ENCODE results near the gene FZD10. TPM values are rescaled to one million over a fixed set of nuclear protein-coding genes. Genes with fewer than 3 reads are reported as not detected.

Gene FZD10
- total and polyA plus RNA-seq, 2 experiments from 2014 or later = 0.11 to 0.45 TPM

DNA sequence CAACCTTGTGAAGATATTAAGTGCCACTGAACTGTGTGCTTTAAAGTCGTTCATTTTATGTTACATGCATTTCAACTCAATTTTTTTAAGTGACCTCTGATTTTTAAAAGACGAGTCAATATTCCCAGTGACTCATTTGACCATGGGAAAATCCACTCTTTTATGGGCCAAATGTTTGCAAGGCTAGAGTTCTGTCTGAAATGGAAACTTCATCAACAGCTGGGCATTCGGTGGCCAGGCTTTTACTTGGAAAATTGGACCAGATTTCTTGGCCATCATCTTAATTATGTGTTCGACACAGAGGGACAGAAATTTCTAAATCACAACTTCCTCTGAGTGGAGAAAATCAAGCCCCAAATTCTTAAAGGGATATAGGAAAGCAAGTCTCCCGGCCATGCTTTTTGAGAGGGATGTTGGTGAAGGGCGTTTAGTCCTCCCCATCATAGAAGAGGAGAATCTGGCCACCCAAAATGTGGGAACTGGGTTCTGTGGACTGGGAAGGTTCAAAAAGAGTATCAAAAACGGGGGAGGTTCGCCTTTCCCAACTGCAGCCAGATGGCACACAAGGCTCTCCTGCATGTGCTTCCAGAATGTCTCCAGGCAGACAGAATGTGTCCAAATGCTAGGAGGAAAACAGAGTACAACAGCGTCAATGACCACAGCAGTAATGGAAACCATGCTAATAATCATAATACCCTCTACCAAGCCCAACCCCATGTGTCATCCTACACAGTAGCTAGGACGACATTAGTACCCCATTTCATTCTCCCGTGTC, 40.9 kb upstream of the FZD10 start (continued):
- TF ChIP-seq, protein P1, sequence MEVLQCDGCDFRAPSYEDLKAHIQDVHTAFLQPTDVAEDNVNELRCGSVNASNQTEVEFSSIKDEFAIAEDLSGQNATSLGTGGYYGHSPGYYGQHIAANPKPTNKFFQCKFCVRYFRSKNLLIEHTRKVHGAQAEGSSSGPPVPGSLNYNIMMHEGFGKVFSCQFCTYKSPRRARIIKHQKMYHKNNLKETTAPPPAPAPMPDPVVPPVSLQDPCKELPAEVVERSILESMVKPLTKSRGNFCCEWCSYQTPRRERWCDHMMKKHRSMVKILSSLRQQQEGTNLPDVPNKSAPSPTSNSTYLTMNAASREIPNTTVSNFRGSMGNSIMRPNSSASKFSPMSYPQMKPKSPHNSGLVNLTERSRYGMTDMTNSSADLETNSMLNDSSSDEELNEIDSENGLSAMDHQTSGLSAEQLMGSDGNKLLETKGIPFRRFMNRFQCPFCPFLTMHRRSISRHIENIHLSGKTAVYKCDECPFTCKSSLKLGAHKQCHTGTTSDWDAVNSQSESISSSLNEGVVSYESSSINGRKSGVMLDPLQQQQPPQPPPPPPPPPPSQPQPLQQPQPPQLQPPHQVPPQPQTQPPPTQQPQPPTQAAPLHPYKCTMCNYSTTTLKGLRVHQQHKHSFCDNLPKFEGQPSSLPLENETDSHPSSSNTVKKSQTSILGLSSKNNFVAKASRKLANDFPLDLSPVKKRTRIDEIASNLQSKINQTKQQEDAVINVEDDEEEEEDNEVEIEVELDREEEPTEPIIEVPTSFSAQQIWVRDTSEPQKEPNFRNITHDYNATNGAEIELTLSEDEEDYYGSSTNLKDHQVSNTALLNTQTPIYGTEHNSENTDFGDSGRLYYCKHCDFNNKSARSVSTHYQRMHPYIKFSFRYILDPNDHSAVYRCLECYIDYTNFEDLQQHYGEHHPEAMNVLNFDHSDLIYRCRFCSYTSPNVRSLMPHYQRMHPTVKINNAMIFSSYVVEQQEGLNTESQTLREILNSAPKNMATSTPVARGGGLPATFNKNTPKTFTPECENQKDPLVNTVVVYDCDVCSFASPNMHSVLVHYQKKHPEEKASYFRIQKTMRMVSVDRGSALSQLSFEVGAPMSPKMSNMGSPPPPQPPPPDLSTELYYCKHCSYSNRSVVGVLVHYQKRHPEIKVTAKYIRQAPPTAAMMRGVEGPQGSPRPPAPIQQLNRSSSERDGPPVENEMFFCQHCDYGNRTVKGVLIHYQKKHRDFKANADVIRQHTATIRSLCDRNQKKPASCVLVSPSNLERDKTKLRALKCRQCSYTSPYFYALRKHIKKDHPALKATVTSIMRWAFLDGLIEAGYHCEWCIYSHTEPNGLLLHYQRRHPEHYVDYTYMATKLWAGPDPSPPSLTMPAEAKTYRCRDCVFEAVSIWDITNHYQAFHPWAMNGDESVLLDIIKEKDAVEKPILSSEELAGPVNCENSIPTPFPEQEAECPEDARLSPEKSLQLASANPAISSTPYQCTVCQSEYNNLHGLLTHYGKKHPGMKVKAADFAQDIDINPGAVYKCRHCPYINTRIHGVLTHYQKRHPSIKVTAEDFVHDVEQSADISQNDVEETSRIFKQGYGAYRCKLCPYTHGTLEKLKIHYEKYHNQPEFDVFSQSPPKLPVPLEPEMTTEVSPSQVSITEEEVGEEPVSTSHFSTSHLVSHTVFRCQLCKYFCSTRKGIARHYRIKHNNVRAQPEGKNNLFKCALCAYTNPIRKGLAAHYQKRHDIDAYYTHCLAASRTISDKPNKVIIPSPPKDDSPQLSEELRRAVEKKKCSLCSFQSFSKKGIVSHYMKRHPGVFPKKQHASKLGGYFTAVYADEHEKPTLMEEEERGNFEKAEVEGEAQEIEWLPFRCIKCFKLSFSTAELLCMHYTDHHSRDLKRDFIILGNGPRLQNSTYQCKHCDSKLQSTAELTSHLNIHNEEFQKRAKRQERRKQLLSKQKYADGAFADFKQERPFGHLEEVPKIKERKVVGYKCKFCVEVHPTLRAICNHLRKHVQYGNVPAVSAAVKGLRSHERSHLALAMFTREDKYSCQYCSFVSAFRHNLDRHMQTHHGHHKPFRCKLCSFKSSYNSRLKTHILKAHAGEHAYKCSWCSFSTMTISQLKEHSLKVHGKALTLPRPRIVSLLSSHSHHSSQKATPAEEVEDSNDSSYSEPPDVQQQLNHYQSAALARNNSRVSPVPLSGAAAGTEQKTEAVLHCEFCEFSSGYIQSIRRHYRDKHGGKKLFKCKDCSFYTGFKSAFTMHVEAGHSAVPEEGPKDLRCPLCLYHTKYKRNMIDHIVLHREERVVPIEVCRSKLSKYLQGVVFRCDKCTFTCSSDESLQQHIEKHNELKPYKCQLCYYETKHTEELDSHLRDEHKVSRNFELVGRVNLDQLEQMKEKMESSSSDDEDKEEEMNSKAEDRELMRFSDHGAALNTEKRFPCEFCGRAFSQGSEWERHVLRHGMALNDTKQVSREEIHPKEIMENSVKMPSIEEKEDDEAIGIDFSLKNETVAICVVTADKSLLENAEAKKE (CRISPR knock-in tag; IDR thresholded peaks at IDR 0.05) = no peak
- no peak for TF ChIP-seq ZNF114 (CRISPR knock-in tag; IDR thresholded peaks at IDR 0.05)
- TF ChIP-seq, protein P2, sequence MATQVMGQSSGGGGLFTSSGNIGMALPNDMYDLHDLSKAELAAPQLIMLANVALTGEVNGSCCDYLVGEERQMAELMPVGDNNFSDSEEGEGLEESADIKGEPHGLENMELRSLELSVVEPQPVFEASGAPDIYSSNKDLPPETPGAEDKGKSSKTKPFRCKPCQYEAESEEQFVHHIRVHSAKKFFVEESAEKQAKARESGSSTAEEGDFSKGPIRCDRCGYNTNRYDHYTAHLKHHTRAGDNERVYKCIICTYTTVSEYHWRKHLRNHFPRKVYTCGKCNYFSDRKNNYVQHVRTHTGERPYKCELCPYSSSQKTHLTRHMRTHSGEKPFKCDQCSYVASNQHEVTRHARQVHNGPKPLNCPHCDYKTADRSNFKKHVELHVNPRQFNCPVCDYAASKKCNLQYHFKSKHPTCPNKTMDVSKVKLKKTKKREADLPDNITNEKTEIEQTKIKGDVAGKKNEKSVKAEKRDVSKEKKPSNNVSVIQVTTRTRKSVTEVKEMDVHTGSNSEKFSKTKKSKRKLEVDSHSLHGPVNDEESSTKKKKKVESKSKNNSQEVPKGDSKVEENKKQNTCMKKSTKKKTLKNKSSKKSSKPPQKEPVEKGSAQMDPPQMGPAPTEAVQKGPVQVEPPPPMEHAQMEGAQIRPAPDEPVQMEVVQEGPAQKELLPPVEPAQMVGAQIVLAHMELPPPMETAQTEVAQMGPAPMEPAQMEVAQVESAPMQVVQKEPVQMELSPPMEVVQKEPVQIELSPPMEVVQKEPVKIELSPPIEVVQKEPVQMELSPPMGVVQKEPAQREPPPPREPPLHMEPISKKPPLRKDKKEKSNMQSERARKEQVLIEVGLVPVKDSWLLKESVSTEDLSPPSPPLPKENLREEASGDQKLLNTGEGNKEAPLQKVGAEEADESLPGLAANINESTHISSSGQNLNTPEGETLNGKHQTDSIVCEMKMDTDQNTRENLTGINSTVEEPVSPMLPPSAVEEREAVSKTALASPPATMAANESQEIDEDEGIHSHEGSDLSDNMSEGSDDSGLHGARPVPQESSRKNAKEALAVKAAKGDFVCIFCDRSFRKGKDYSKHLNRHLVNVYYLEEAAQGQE (IDR thresholded peaks at IDR 0.05; ENCODE audit: unreplicated experiment) = no peak

DNA sequence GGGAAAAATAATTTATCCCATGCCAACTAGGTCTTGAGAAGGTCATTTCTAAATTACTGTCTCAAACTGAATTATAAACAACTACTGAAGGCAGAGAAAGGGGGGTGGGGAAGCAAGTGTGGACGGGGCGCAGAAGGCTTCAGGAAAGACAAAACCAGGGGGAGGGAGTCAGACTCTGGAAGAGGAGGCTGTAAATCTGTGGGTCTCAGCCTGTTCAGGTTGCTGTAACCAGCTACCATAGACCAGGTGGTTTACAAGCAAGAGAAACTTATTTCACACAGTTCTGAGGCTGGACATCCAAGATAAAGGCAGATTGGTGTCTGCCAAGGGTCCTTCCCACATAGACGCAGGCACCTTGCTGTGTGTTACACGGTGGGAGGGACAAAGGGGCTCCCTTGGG, 39.9 kb upstream of the FZD10 start:
- ATAC-seq (no peak), DNase-seq (ENCODE audit: low spot score) (no peak)
- TF ChIP-seq POLR2AphosphoS5 (IDR thresholded peaks at IDR 0.05; ENCODE audit: low read depth) (no peak), JUNB (IDR thresholded peaks at IDR 0.05; ENCODE audit: unreplicated experiment) (no peak)
- TF ChIP-seq, protein P3, sequence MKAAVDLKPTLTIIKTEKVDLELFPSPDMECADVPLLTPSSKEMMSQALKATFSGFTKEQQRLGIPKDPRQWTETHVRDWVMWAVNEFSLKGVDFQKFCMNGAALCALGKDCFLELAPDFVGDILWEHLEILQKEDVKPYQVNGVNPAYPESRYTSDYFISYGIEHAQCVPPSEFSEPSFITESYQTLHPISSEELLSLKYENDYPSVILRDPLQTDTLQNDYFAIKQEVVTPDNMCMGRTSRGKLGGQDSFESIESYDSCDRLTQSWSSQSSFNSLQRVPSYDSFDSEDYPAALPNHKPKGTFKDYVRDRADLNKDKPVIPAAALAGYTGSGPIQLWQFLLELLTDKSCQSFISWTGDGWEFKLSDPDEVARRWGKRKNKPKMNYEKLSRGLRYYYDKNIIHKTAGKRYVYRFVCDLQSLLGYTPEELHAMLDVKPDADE (IDR thresholded peaks at IDR 0.05) = no peak
- TF ChIP-seq, protein P4, sequence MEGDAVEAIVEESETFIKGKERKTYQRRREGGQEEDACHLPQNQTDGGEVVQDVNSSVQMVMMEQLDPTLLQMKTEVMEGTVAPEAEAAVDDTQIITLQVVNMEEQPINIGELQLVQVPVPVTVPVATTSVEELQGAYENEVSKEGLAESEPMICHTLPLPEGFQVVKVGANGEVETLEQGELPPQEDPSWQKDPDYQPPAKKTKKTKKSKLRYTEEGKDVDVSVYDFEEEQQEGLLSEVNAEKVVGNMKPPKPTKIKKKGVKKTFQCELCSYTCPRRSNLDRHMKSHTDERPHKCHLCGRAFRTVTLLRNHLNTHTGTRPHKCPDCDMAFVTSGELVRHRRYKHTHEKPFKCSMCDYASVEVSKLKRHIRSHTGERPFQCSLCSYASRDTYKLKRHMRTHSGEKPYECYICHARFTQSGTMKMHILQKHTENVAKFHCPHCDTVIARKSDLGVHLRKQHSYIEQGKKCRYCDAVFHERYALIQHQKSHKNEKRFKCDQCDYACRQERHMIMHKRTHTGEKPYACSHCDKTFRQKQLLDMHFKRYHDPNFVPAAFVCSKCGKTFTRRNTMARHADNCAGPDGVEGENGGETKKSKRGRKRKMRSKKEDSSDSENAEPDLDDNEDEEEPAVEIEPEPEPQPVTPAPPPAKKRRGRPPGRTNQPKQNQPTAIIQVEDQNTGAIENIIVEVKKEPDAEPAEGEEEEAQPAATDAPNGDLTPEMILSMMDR (conservative IDR thresholded peaks at IDR 0.05; ENCODE audit: low read depth in 2 of 2) = no peak
- Histone ChIP-seq H3K27me3 (ENCODE audit: insufficient read depth) (no peaks in the 10 kb centered on the region), H3K36me3 (ENCODE audit: insufficient read depth) (no peaks in the 10 kb centered on the region), H3F3A (replicated peaks; ENCODE audit: low read depth) (no peaks in the 10 kb centered on the region), H3K4me1 (ENCODE audit: insufficient read depth) (no peaks in the 10 kb centered on the region), H2AFZ (no peak overlapping the region), H3K27ac (ENCODE audit: low read depth) (no peak overlapping the region), H3K79me2 (replicated peaks; ENCODE audit: insufficient read depth) (no peaks in the 10 kb centered on the region), H3K4me3 (no peak overlapping the region), H3K4me2 (no peak overlapping the region), H3K9me2 (ENCODE audit: insufficient read depth) (no peaks in the 10 kb centered on the region), H4K20me1 (replicated peaks; ENCODE audit: insufficient read depth) (no peaks in the 10 kb centered on the region)
- no peaks in the 10 kb centered on the region; the same call in 2 of the 3 replicates for H3K4me1 Mint-ChIP-seq
- H3K4me3 Mint-ChIP-seq = no peak overlapping the region
- H3K36me3 Mint-ChIP-seq (ENCODE audit: low read depth) = peaks cover 58% of the 10 kb centered on the region
- H3K27me3 Mint-ChIP-seq (ENCODE audit: insufficient read depth, low read depth, poor library complexity) = peaks cover 4% of the 10 kb centered on the region
- H3K27ac Mint-ChIP-seq = no peak overlapping the region
- peaks cover 98% of the 10 kb centered on the region for H3K9me3 Mint-ChIP-seq

Measured in GM23338 (cell line).